Activated naive CD4-positive, alpha-beta T cell treated with anti-CD3 and anti-CD28 coated beads for 36 hours (primary cell): ENCODE results near the gene TRIM29. TPM values are rescaled to one million over a fixed set of nuclear protein-coding genes. Genes with fewer than 3 reads are reported as not detected.
A peak's percentile ranks its signal among the peaks of the same experiment; 100 is the strongest.

Source experiments
- CTCF ChIA-PET: fragments of 350-600 bp; sonication (Branson Sonifier 250); formaldehyde crosslinking; loops from one replicate; lab custom pipeline; 2021; ENCODE audit warnings: antibody characterized with exemption; lab: Charles Lee
- DNase-seq: peaks from one replicate; pipeline ENCODE4 v3.0.0-alpha.2; 2020
- H3K27ac Mint-ChIP-seq: one replicate; pipeline ENCODE4 v1.8.0; 2021; ENCODE audit warnings: mild to moderate bottlenecking, mixed read lengths
- H3K27me3 Mint-ChIP-seq: one replicate; pipeline ENCODE4 v1.8.0; 2021; ENCODE audit warnings: low read depth, mixed read lengths
- H3K36me3 Mint-ChIP-seq: one replicate; pipeline ENCODE4 v1.8.0; 2021; ENCODE audit warnings: low read depth, mixed read lengths
- H3K4me1 Mint-ChIP-seq: one replicate; pipeline ENCODE4 v1.8.0; 2021; ENCODE audit warnings: low read depth, mixed read lengths
- H3K4me3 Mint-ChIP-seq: one replicate; pipeline ENCODE4 v1.8.0; 2021; ENCODE audit warnings: mild to moderate bottlenecking, moderate library complexity, mixed read lengths
- H3K9me3 Mint-ChIP-seq: one replicate; pipeline ENCODE4 v1.8.0; 2021; ENCODE audit warnings: mixed read lengths
- intact Hi-C: fragments of 100-400 bp; cut with micrococcal nuclease; formaldehyde crosslinking; loops from one replicate; pipeline ENCODE4 v1.15.1; 2023
- total RNA-seq, 2 experiments: library from RNA; stranded (reverse); gene quantifications; one replicate each; pipeline ENCODE4 v1.2.3, GENCODE V29; 2021

TRIM29 gene
- total RNA-seq, 2 experiments from 2014 or later, result not detected

GRCh38 chr11:120091701-120092100 lies 46.2 kb downstream of the TRIM29 start:
- Mint-ChIP-seq H3K4me1 (no peaks in the 10 kb centered on the region), H3K36me3 (no peaks in the 10 kb centered on the region), H3K27me3 (no peaks in the 10 kb centered on the region), H3K4me3 (no peak overlapping the region), H3K27ac (no peak overlapping the region), H3K9me3 (no peaks in the 10 kb centered on the region)
- no peak for DNase-seq
- CTCF ChIA-PET, result interaction anchor here (2.5 kb wide), 1 partner anchor 16 kb away, joined by 7 read pairs; no protein-coding TSS in a partner anchor
- intact Hi-C loops, result no loop called here

GRCh38 chr11:120091121-120091520 lies 46.8 kb downstream of the TRIM29 start:
- Mint-ChIP-seq H3K27ac (no peak overlapping the region), H3K4me3 (no peak overlapping the region), H3K4me1 (no peaks in the 10 kb centered on the region), H3K27me3 (peaks cover 2% of the 10 kb centered on the region), H3K36me3 (no peaks in the 10 kb centered on the region), H3K9me3 (no peaks in the 10 kb centered on the region)
- intact Hi-C loops, result no loop called here
- no peak for DNase-seq
- CTCF ChIA-PET, result interaction anchor here (2.5 kb wide), 1 partner anchor 17 kb away, joined by 7 read pairs; no protein-coding TSS in a partner anchor

GRCh38 chr11:120090411-120090810 lies 47.5 kb downstream of the TRIM29 start:
- Mint-ChIP-seq H3K9me3 (no peaks in the 10 kb centered on the region), H3K36me3 (peaks cover 2% of the 10 kb centered on the region), H3K4me3 (no peak overlapping the region), H3K27me3 (peaks cover 7% of the 10 kb centered on the region), H3K4me1 (no peaks in the 10 kb centered on the region), H3K27ac (no peak overlapping the region)
- CTCF ChIA-PET, result no interaction called here
- intact Hi-C loops, result no loop called here
- DNase-seq, result no peak

GRCh38 chr11:120089036-120090001 lies 48.6 kb downstream of the TRIM29 start:
- Mint-ChIP-seq H3K27me3 (peaks cover 8% of the 10 kb centered on the region), H3K9me3 (peaks cover 1% of the 10 kb centered on the region), H3K4me1 (no peaks in the 10 kb centered on the region), H3K27ac (no peak overlapping the region), H3K4me3 (no peak overlapping the region), H3K36me3 (peaks cover 2% of the 10 kb centered on the region)
- CTCF ChIA-PET, result interaction anchor here (0.6 to 1.5 kb wide), 3 partner anchors 19 to 1141 kb away, joined by 3 to 7 read pairs (median 6); no protein-coding TSS in a partner anchor
- DNase-seq, result no peak
- intact Hi-C loops, result no loop called here

- CTCF ChIA-PET, result interaction anchor here (0.6 kb wide), 1 partner anchor 23 kb away, joined by 3 read pairs; no protein-coding TSS in a partner anchor
- intact Hi-C loops, result no loop called here
- no peaks in the 10 kb centered on the region for H3K4me1 Mint-ChIP-seq
- peaks cover 2% of the 10 kb centered on the region for H3K36me3 Mint-ChIP-seq
- peaks cover 8% of the 10 kb centered on the region for H3K27me3 Mint-ChIP-seq
- H3K9me3 Mint-ChIP-seq, result peaks cover 1% of the 10 kb centered on the region
- no peak overlapping the region for H3K4me3 Mint-ChIP-seq
- no peak for DNase-seq
- no peak overlapping the region for H3K27ac Mint-ChIP-seq
Measured at GRCh38 chr11:120088056-120088455, 49.9 kb downstream of the TRIM29 start.

- H3K27ac Mint-ChIP-seq, result no peak overlapping the region
- peaks cover 9% of the 10 kb centered on the region for H3K27me3 Mint-ChIP-seq
- peaks cover 2% of the 10 kb centered on the region for H3K36me3 Mint-ChIP-seq
- CTCF ChIA-PET, result no interaction called here
- no peak overlapping the region for H3K4me3 Mint-ChIP-seq
- no peak for DNase-seq
- peaks cover 5% of the 10 kb centered on the region for H3K9me3 Mint-ChIP-seq
- H3K4me1 Mint-ChIP-seq, result no peaks in the 10 kb centered on the region
- intact Hi-C loops, result no loop called here
Measured at GRCh38 chr11:120086651-120087050, 51.3 kb downstream of the TRIM29 start.

GRCh38 chr11:120079750-120080610 lies 57.9 kb downstream of the TRIM29 start:
- CTCF ChIA-PET, result interaction anchor here (0.7 to 1.3 kb wide), 6 partner anchors 13 to 705 kb away, joined by 3 to 9 read pairs (median 4); partner anchors contain the start of gene NECTIN1
- DNase-seq, result peak; percentile 33
- Mint-ChIP-seq H3K36me3 (no peaks in the 10 kb centered on the region), H3K4me1 (no peaks in the 10 kb centered on the region), H3K27ac (no peak overlapping the region), H3K27me3 (peaks cover 24% of the 10 kb centered on the region), H3K4me3 (no peak overlapping the region), H3K9me3 (peaks cover 12% of the 10 kb centered on the region)
- intact Hi-C loops, result loop anchor here (1.0 kb wide), 1 partner anchor 414 kb away; no protein-coding TSS in a partner anchor

- intact Hi-C loops, result no loop called here
- CTCF ChIA-PET, result no interaction called here
- no peaks in the 10 kb centered on the region for H3K4me1 Mint-ChIP-seq
- H3K36me3 Mint-ChIP-seq, result no peaks in the 10 kb centered on the region
- peaks cover 27% of the 10 kb centered on the region for H3K27me3 Mint-ChIP-seq
- H3K9me3 Mint-ChIP-seq, result peaks cover 12% of the 10 kb centered on the region
- no peak overlapping the region for H3K4me3 Mint-ChIP-seq
- DNase-seq, result no peak
- no peak overlapping the region for H3K27ac Mint-ChIP-seq
Measured at GRCh38 chr11:120078397-120078796, 59.5 kb downstream of the TRIM29 start.

GRCh38 chr11:120074076-120074475 lies 63.8 kb downstream of the TRIM29 start:
- Mint-ChIP-seq H3K9me3 (no peaks in the 10 kb centered on the region), H3K36me3 (no peaks in the 10 kb centered on the region)

GRCh38 chr11:120073196-120073595 lies 64.7 kb downstream of the TRIM29 start:
- no peak overlapping the region for H3K27ac Mint-ChIP-seq
- no peaks in the 10 kb centered on the region for H3K4me1 Mint-ChIP-seq
- no peaks in the 10 kb centered on the region for H3K9me3 Mint-ChIP-seq

More at GRCh38 chr11:120074076-120074475, 63.8 kb downstream of the TRIM29 start:
- Mint-ChIP-seq H3K27me3 (peaks cover 15% of the 10 kb centered on the region), H3K4me1 (no peaks in the 10 kb centered on the region), H3K4me3 (no peak overlapping the region), H3K27ac (no peak overlapping the region)
- CTCF ChIA-PET, result no interaction called here
- intact Hi-C loops, result no loop called here
- no peak for DNase-seq

GRCh38 chr11:120068114-120068573 lies 69.8 kb downstream of the TRIM29 start:
- Mint-ChIP-seq H3K9me3 (no peaks in the 10 kb centered on the region), H3K27ac (no peak overlapping the region)

More at GRCh38 chr11:120073196-120073595, 64.7 kb downstream of the TRIM29 start:
- intact Hi-C loops, result no loop called here
- Mint-ChIP-seq H3K4me3 (no peak overlapping the region), H3K27me3 (peaks cover 16% of the 10 kb centered on the region), H3K36me3 (no peaks in the 10 kb centered on the region)
- no peak for DNase-seq
- CTCF ChIA-PET, result no interaction called here

More at GRCh38 chr11:120068114-120068573, 69.8 kb downstream of the TRIM29 start:
- H3K27me3 Mint-ChIP-seq, result peaks cover 24% of the 10 kb centered on the region
- no peak overlapping the region for H3K4me3 Mint-ChIP-seq
- no peaks in the 10 kb centered on the region for H3K4me1 Mint-ChIP-seq
- H3K36me3 Mint-ChIP-seq, result no peaks in the 10 kb centered on the region
- DNase-seq, result no peak
- intact Hi-C loops, result no loop called here
- CTCF ChIA-PET, result no interaction called here
